NT2/D1 (cell line): ENCODE measurements around the gene RBM39.
"Not testable (repeated sequence)": the region's sequence is repeated elsewhere in the genome, so short reads cannot be mapped to it uniquely, and the experiment has no call there.

Experiments used
- DNase-seq: peaks from one replicate; pipeline ENCODE4 v3.0.0-alpha.2; 2011; ENCODE audit warnings: low read depth, low spot score
- H3K27me3 ChIP-seq: 2 replicates; pipeline ENCODE4 v1.6.0; 2011; ENCODE audit warnings: mild to moderate bottlenecking; ENCODE audit not compliant: insufficient read length, insufficient read depth
- H3K36me3 ChIP-seq: 2 replicates; pipeline ENCODE4 v1.6.1; 2011; ENCODE audit warnings: mild to moderate bottlenecking, low read length, mixed read lengths; ENCODE audit not compliant: insufficient read depth, insufficient read length
- H3K4me1 ChIP-seq: 2 replicates; pipeline ENCODE4 v1.5.1; 2011; ENCODE audit not compliant: insufficient read depth, insufficient read length
- H3K4me3 ChIP-seq: 2 replicates; pipeline ENCODE4 v1.5.1; 2011; ENCODE audit warnings: low read depth; ENCODE audit not compliant: insufficient read length
- H3K9ac ChIP-seq: 2 replicates; pipeline ENCODE4 v1.6.0; 2011; ENCODE audit warnings: low read depth; ENCODE audit not compliant: insufficient read length
- H3K9me3 ChIP-seq: 2 replicates; pipeline ENCODE4 v1.5.1; 2011; ENCODE audit warnings: mild to moderate bottlenecking, low read length; ENCODE audit not compliant: insufficient read depth
- SUZ12 ChIP-seq: IDR thresholded peaks from 2 replicates; pipeline ENCODE4 v1.6.1; 2011; ENCODE audit not compliant: insufficient read length, insufficient read depth; ENCODE audit errors: extremely low read depth
- YY1 ChIP-seq: IDR thresholded peaks from 2 replicates; pipeline ENCODE4 v1.6.1; 2011; ENCODE audit not compliant: insufficient read length, insufficient read depth
- ZNF274 ChIP-seq: IDR thresholded peaks from 2 replicates; pipeline ENCODE4 v1.6.1; 2011; ENCODE audit warnings: mild to moderate bottlenecking, low read depth, low read length

The RBM39 gene

DNA sequence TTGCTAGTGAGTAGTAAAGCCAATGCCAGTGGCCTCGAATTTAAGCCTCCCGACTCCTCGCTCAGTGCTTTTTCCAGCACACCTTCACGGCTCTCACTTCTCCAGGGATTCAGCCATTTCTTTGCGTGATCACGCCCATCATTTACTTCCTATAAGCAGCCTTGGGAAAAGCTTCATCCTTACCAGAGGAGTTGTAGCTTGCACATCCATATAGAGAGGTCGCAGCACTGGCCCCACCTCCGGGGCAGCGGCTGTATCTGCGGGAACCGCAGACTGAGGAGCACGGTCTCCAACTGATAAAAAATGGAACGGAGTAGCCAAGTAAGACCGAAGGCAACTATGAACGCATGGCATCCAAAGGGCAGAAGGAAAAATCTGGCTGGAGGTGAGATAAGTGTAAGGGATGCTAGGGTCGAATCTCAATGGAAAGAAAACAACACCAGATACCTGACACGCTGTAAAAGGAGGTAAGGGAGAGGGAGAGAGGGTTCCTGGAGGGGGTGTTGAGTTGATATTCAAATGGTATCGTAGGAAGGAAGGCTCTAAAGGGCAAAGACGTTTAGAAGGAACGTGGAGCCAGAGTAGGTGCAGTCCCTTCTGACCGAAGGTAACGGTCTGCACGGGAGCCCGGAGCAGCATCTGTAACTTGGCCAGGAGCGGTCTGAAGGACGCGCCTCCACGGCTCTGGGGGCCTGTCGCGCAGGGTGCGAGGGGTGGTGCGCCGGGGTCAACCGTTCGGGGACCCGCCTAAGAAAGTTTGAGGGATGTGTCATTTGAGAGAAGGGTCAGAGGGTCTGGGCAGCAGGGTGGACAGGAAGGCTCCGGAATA is 43.5 kb downstream of the RBM39 start:
- no peak for DNase-seq
- H3K36me3 ChIP-seq, result peaks cover 53% of the 10 kb centered on the region
- H3K9ac ChIP-seq, result peak overlapping the region; percentile 98
- H3K4me3 ChIP-seq, result peak overlapping the region; percentile 96
- H3K27me3 ChIP-seq, result no peaks in the 10 kb centered on the region
- H3K9me3 ChIP-seq, result no peaks in the 10 kb centered on the region
- TF ChIP-seq YY1 (no peak), SUZ12 (no peak), ZNF274 (no peak)
- H3K4me1 ChIP-seq, result peaks cover 5% of the 10 kb centered on the region

DNA sequence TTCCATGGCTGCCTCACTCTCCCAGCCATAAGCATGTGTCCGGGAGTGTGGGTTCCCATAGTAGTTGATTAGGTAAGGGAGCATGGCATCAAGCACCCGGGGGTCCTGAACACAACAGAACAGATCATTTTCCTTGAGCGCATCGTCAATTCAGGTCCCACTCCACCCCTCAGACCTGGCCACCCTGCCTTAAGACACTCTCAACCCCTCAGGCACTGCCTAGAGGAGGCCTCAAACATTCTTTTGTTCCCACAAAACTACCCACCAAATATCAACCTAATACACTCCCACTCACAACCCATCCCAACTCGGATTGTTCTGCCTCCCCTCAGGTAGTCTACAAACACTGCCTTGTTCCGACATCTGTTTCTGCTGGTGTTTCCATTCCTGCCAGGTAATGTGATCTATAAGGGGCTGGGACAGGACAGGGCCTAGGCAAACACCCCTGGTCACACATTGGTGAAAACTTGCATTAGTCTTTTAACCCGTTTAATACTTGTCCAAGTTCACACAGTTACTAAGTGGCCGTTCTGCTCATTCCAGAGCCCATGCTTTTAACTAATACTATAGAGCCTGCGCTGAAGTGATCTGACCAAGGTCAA is 44.3 kb downstream of the RBM39 start:
- H3K27me3 ChIP-seq, result no peaks in the 10 kb centered on the region
- peak overlapping the region; percentile 98 for H3K9ac ChIP-seq
- no peak for TF ChIP-seq SUZ12
- no peak for TF ChIP-seq ZNF274
- TF ChIP-seq YY1, result no peak
- peak overlapping the region; percentile 96 for H3K4me3 ChIP-seq
- peaks cover 48% of the 10 kb centered on the region for H3K36me3 ChIP-seq
- DNase-seq, result no peak
- no peaks in the 10 kb centered on the region for H3K9me3 ChIP-seq
- H3K4me1 ChIP-seq, result peaks cover 5% of the 10 kb centered on the region

DNA sequence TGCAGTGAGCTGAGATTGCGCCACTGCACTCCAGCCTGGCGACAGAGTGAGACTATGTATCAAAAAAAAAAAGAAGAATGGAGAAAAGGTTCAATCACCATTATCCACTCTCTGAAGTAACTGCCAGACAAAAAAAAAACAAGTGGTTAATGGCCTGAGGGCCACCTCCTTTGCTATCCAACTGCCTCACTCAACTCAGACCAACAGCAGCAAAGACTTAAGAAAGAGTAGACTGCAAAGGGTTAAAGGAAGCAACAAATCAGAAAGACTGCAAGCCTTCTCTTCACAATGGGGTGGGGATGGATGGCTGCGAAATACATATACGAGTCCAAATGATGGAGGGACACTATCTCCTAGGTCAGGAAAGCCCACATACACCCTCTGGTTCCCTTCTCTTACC is 46.1 kb downstream of the RBM39 start:
- TF ChIP-seq YY1, result no peak
- no peak for TF ChIP-seq ZNF274
- no peak for TF ChIP-seq SUZ12
- Histone ChIP-seq H3K9ac (no peak overlapping the region), H3K4me3 (no peak overlapping the region), H3K4me1 (peaks cover 5% of the 10 kb centered on the region), H3K9me3 (no peaks in the 10 kb centered on the region), H3K36me3 (peaks cover 31% of the 10 kb centered on the region), H3K27me3 (no peaks in the 10 kb centered on the region)
- no peak for DNase-seq

DNA sequence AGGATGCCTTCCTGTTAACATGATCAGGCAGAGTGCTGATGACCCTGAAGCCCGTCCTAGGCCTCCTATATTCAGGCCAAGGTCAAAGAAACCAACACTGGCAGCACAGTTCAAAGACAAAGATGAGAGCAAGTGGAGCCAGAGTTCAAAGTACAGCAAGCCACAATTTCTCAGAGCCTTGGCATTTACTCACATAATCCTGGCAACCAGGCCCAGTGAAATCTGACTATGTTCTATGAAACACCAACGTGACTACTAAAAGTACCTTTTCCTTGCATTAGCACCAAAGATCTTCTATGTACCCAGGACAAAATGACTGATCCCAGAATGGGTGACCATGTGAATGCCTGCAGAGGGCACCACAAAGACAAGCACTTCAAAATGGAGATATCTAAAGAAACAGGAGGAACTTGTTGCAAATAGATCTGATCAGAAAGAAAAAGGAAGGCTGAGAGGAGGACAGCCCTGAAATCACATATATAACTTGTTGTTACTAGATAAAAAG is 46.8 kb downstream of the RBM39 start:
- Histone ChIP-seq H3K4me3 (no peak overlapping the region), H3K27me3 (no peaks in the 10 kb centered on the region), H3K9ac (no peak overlapping the region), H3K4me1 (peaks cover 5% of the 10 kb centered on the region), H3K9me3 (no peaks in the 10 kb centered on the region), H3K36me3 (peaks cover 27% of the 10 kb centered on the region)
- DNase-seq, result no peak
- no peak for TF ChIP-seq SUZ12
- no peak for TF ChIP-seq ZNF274
- no peak for TF ChIP-seq YY1

DNA sequence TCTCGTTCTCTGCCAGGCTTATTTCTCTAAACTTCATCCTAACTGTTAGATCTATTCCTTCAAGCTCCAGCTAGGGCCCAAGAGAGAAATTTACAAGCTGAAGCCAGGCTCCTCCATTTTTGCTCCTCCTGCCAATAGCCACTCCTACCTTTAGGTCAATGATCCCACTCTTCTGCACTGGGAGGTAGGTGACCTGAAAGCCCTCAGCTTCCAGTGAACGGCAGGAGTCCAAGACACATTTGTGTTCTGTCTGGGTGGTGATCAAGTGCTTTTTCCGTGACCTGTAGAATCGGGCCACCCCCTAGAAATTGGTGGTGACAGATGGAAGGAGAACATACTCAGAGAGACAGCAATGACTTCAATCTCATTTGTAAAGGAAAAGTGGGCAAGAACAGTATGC is 51.8 kb downstream of the RBM39 start:
- Histone ChIP-seq H3K4me1 (no peaks in the 10 kb centered on the region), H3K27me3 (no peaks in the 10 kb centered on the region), H3K4me3 (no peak overlapping the region), H3K36me3 (peaks cover 40% of the 10 kb centered on the region), H3K9ac (no peak overlapping the region), H3K9me3 (peaks cover 24% of the 10 kb centered on the region)
- DNase-seq, result no peak
- no peak for TF ChIP-seq ZNF274
- no peak for TF ChIP-seq YY1
- no peak for TF ChIP-seq SUZ12

DNA sequence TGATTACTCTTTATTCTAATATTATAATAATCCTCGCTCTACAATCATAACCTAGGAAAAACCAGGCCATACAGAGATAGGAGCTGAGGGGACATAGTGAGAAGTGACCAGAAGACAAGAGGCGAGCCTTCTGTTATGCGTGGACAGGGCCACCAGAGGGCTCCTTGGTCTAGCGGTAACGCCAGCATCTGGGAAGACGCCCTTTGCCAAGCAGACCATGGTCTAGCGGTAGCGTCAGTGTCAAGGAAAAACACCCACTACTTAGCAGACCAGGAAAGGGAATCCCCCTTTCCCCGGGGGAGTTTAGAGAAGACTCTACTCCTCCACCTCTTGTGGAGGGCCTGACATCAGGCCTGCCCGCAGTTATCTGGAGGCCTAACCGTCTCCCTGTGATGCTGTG is 55.2 kb downstream of the RBM39 start:
- H3K9ac ChIP-seq, H3K4me1 ChIP-seq, H3K27me3 ChIP-seq, DNase-seq, H3K4me3 ChIP-seq: not testable (repeated sequence)
- peaks cover 24% of the 10 kb centered on the region for H3K9me3 ChIP-seq
- peaks cover 25% of the 10 kb centered on the region for H3K36me3 ChIP-seq

DNA sequence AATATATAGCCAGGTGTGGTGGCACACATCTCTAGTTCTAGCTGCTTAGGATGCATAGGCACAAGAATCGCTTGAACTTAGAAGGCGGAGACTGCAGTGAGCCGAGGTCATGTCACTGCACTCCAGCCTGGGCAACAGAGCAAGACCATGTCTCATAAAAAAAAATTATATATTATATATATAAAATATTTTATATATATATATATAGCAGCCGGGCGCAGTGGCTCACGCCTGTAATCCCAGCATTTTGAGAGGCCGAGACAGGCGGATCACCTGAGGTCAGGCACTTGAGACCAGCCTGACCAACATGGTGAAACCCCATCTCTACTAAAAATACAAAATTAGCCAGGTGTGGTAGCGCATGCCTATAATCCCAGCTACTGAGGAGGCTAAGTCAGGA is 56.7 kb downstream of the RBM39 start:
- DNase-seq, H3K4me3 ChIP-seq, H3K27me3 ChIP-seq, H3K9ac ChIP-seq, H3K4me1 ChIP-seq: not testable (repeated sequence)
- Histone ChIP-seq H3K36me3 (peaks cover 22% of the 10 kb centered on the region), H3K9me3 (peaks cover 24% of the 10 kb centered on the region)
